Fibroblast of skin of back (primary cell): ENCODE results near the gene TGFBR3.
"Not testable (repeated sequence)": the region's sequence is repeated elsewhere in the genome, so short reads cannot be mapped to it uniquely, and the experiment has no call there.

ENCODE experiments used
- DNase-seq: peaks from one replicate; pipeline ENCODE4 v3.0.0-alpha.2; 2013

Gene TGFBR3

GRCh38 chr1:91883470-91883869 is 2.5 kb downstream of the TGFBR3 start:
- DNase-seq: peak; percentile 51

GRCh38 chr1:91881280-91881679 is 4.7 kb downstream of the TGFBR3 start:
- no peak for DNase-seq

- DNase-seq: no peak
Measured at GRCh38 chr1:91879733-91880132, 6.2 kb downstream of the TGFBR3 start.

- DNase-seq: no peak
Measured at GRCh38 chr1:91877574-91878208, 8.3 kb downstream of the TGFBR3 start.

- peak; percentile 48 for DNase-seq
Measured at GRCh38 chr1:91876781-91877573, 9.0 kb downstream of the TGFBR3 start.

- DNase-seq: no peak
Measured at GRCh38 chr1:91876040-91876470, 9.9 kb downstream of the TGFBR3 start.

GRCh38 chr1:91874167-91874566 is 11.8 kb downstream of the TGFBR3 start:
- DNase-seq: no peak

- no peak for DNase-seq
Measured at GRCh38 chr1:91872559-91873081, 13.3 kb downstream of the TGFBR3 start.

GRCh38 chr1:91872000-91872399 is 14.0 kb downstream of the TGFBR3 start:
- peak; percentile 30 for DNase-seq

- no peak for DNase-seq
Measured at GRCh38 chr1:91870322-91870721, 15.6 kb downstream of the TGFBR3 start.

- no peak for DNase-seq
Measured at GRCh38 chr1:91866425-91866824, 19.5 kb downstream of the TGFBR3 start.

- DNase-seq: peak; percentile 52
Measured at GRCh38 chr1:91864017-91864700, 21.8 kb downstream of the TGFBR3 start.

GRCh38 chr1:91863498-91863897 is 22.5 kb downstream of the TGFBR3 start:
- DNase-seq: no peak

GRCh38 chr1:91862120-91862519 is 23.8 kb downstream of the TGFBR3 start:
- no peak for DNase-seq

GRCh38 chr1:91857557-91858239 is 28.3 kb downstream of the TGFBR3 start:
- DNase-seq: no peak

GRCh38 chr1:91856996-91857395 is 29.0 kb downstream of the TGFBR3 start:
- no peak for DNase-seq

- DNase-seq: no peak
Measured at GRCh38 chr1:91854852-91855534, 31.0 kb downstream of the TGFBR3 start.

- DNase-seq: no peak
Measured at GRCh38 chr1:91853397-91853796, 32.6 kb downstream of the TGFBR3 start.

GRCh38 chr1:91852011-91852410 is 33.9 kb downstream of the TGFBR3 start:
- not testable (repeated sequence) for DNase-seq

- peak; percentile 80 for DNase-seq
Measured at GRCh38 chr1:91851130-91852010, 34.6 kb downstream of the TGFBR3 start.

GRCh38 chr1:91850708-91851107 is 35.2 kb downstream of the TGFBR3 start:
- no peak for DNase-seq
